ENCODE results near the gene LRMDA.

DNA sequence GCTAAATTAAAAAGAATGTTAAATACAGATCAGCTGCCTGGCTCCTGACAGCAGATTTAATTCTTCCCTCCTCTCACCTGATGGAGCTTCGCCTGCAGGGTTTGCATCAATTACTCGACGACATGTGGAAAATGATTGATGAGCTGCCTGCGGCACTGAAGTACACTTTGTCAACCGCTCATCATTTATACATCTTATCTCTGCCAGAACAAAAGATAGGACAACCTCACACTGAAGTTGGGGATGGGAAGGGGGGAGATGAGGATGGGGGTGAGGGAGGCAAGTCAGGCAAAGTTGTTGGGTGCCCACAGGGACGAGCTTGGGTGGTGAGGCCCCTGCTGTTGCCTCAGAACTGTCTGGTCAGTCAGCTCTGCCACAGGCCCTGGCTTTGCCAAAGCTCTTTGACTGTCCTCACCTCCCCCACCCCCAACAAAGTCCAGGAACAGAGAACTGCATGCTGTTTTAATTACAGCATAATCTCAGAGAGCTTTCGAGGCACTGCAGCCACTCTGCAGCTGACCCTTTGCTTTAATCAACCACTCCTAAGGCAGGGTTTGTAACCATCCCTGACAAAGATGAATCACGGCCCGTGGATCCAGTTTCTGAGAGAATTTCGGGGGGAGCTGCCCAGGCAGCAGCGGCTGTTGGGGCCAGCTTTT, 702.3 kb downstream of the LRMDA start:
- TF ChIP-seq RAD21 (conservative IDR thresholded peaks at IDR 0.05 in 1 of 2, IDR thresholded peaks at IDR 0.05 in 1 of 2) = no peak
- TF ChIP-seq, protein P1, sequence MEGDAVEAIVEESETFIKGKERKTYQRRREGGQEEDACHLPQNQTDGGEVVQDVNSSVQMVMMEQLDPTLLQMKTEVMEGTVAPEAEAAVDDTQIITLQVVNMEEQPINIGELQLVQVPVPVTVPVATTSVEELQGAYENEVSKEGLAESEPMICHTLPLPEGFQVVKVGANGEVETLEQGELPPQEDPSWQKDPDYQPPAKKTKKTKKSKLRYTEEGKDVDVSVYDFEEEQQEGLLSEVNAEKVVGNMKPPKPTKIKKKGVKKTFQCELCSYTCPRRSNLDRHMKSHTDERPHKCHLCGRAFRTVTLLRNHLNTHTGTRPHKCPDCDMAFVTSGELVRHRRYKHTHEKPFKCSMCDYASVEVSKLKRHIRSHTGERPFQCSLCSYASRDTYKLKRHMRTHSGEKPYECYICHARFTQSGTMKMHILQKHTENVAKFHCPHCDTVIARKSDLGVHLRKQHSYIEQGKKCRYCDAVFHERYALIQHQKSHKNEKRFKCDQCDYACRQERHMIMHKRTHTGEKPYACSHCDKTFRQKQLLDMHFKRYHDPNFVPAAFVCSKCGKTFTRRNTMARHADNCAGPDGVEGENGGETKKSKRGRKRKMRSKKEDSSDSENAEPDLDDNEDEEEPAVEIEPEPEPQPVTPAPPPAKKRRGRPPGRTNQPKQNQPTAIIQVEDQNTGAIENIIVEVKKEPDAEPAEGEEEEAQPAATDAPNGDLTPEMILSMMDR (IDR thresholded peaks at IDR 0.05) = no peak
- TF ChIP-seq EP300 (IDR thresholded peaks at IDR 0.05) = no peak
- no peak for TF ChIP-seq MYC (IDR thresholded peaks at IDR 0.05; ENCODE audit: borderline replicate concordance, low read length)
- no peak for TF ChIP-seq CHD2 (IDR thresholded peaks at IDR 0.05; ENCODE audit: low read length, partially characterized antibody)
- no peak for TF ChIP-seq CEBPB (IDR thresholded peaks at IDR 0.05)
- no peak for TF ChIP-seq MAZ (IDR thresholded peaks at IDR 0.05; ENCODE audit: borderline replicate concordance, low read depth, low read length)
- no peak for TF ChIP-seq EHMT2 (IDR thresholded peaks at IDR 0.05; ENCODE audit: low read depth)
- TF ChIP-seq, protein P2, sequence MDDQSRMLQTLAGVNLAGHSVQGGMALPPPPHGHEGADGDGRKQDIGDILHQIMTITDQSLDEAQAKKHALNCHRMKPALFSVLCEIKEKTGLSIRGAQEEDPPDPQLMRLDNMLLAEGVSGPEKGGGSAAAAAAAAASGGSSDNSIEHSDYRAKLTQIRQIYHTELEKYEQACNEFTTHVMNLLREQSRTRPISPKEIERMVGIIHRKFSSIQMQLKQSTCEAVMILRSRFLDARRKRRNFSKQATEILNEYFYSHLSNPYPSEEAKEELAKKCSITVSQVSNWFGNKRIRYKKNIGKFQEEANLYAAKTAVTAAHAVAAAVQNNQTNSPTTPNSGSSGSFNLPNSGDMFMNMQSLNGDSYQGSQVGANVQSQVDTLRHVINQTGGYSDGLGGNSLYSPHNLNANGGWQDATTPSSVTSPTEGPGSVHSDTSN (IDR thresholded peaks at IDR 0.05) = no peak
- no peak for TF ChIP-seq HOXA7 (CRISPR knock-in tag; IDR thresholded peaks at IDR 0.05)
- TF ChIP-seq POLR2A (IDR thresholded peaks at IDR 0.05; ENCODE audit: low read length) = no peak
- TF ChIP-seq, protein P3, sequence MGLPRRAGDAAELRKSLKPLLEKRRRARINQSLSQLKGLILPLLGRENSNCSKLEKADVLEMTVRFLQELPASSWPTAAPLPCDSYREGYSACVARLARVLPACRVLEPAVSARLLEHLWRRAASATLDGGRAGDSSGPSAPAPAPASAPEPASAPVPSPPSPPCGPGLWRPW (IDR thresholded peaks at IDR 0.05) = no peak
- TF ChIP-seq, protein P4, sequence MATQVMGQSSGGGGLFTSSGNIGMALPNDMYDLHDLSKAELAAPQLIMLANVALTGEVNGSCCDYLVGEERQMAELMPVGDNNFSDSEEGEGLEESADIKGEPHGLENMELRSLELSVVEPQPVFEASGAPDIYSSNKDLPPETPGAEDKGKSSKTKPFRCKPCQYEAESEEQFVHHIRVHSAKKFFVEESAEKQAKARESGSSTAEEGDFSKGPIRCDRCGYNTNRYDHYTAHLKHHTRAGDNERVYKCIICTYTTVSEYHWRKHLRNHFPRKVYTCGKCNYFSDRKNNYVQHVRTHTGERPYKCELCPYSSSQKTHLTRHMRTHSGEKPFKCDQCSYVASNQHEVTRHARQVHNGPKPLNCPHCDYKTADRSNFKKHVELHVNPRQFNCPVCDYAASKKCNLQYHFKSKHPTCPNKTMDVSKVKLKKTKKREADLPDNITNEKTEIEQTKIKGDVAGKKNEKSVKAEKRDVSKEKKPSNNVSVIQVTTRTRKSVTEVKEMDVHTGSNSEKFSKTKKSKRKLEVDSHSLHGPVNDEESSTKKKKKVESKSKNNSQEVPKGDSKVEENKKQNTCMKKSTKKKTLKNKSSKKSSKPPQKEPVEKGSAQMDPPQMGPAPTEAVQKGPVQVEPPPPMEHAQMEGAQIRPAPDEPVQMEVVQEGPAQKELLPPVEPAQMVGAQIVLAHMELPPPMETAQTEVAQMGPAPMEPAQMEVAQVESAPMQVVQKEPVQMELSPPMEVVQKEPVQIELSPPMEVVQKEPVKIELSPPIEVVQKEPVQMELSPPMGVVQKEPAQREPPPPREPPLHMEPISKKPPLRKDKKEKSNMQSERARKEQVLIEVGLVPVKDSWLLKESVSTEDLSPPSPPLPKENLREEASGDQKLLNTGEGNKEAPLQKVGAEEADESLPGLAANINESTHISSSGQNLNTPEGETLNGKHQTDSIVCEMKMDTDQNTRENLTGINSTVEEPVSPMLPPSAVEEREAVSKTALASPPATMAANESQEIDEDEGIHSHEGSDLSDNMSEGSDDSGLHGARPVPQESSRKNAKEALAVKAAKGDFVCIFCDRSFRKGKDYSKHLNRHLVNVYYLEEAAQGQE (IDR thresholded peaks at IDR 0.05) = no peak
- TF ChIP-seq, protein P5, sequence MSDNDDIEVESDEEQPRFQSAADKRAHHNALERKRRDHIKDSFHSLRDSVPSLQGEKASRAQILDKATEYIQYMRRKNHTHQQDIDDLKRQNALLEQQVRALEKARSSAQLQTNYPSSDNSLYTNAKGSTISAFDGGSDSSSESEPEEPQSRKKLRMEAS (IDR thresholded peaks at IDR 0.05) = no peak

Data from A549 (cell line).